GM19397 (cell line): Measurements from ENCODE around the gene NWD2.

Experiments
- ATAC-seq: cut with Tn5 transposase; IDR thresholded peaks from one replicate; pipeline ENCODE4 v1.9.1; 2021; ENCODE audit warnings: mild to moderate bottlenecking, moderate library complexity; ENCODE audit not compliant: unreplicated experiment

The NWD2 gene

GRCh38 chr4:37464373-37465128, 220.0 kb downstream of the NWD2 start:
- ATAC-seq = no peak

- ATAC-seq = no peak
Measured at GRCh38 chr4:37465296-37465695, 220.8 kb downstream of the NWD2 start.

- ATAC-seq = no peak
Measured at GRCh38 chr4:37465845-37466244, 221.3 kb downstream of the NWD2 start.

GRCh38 chr4:37467223-37467622, 222.7 kb downstream of the NWD2 start:
- ATAC-seq = no peak

GRCh38 chr4:37467824-37468223, 223.3 kb downstream of the NWD2 start:
- ATAC-seq = no peak

- ATAC-seq = no peak
Measured at GRCh38 chr4:37469286-37469685, 224.7 kb downstream of the NWD2 start.

- no peak for ATAC-seq
Measured at GRCh38 chr4:37470245-37470644, 225.7 kb downstream of the NWD2 start.

GRCh38 chr4:37471093-37471492, 226.6 kb downstream of the NWD2 start:
- ATAC-seq = no peak

GRCh38 chr4:37471971-37472370, 227.4 kb downstream of the NWD2 start:
- ATAC-seq = no peak

- ATAC-seq = no peak
Measured at GRCh38 chr4:37473807-37474206, 229.3 kb downstream of the NWD2 start.

- ATAC-seq = no peak
Measured at GRCh38 chr4:37475087-37475486, 230.5 kb downstream of the NWD2 start.

- no peak for ATAC-seq
Measured at GRCh38 chr4:37475776-37476175, 231.2 kb downstream of the NWD2 start.

- ATAC-seq = no peak
Measured at GRCh38 chr4:37476256-37476655, 231.7 kb downstream of the NWD2 start.

GRCh38 chr4:37476691-37477090, 232.1 kb downstream of the NWD2 start:
- ATAC-seq = no peak

GRCh38 chr4:37477126-37477525, 232.6 kb downstream of the NWD2 start:
- no peak for ATAC-seq

- no peak for ATAC-seq
Measured at GRCh38 chr4:37478151-37478550, 233.6 kb downstream of the NWD2 start.

- no peak for ATAC-seq
Measured at GRCh38 chr4:37480509-37480908, 236.0 kb downstream of the NWD2 start.

GRCh38 chr4:37481547-37482122, 237.1 kb downstream of the NWD2 start:
- no peak for ATAC-seq

GRCh38 chr4:37482236-37482913, 237.8 kb downstream of the NWD2 start:
- no peak for ATAC-seq

- ATAC-seq = no peak
Measured at GRCh38 chr4:37483610-37484009, 239.1 kb downstream of the NWD2 start.

- no peak for ATAC-seq
Measured at GRCh38 chr4:37486166-37486565, 241.6 kb downstream of the NWD2 start.

- ATAC-seq = no peak
Measured at GRCh38 chr4:37487668-37488067, 243.1 kb downstream of the NWD2 start.
